HepG2 (cell line): ENCODE results near the gene IGF2BP3. TPM values are rescaled to one million over a fixed set of nuclear protein-coding genes. Genes with fewer than 3 reads are reported as not detected.

Source experiments
- ELF4 ChIP-seq: sonication (generic); formaldehyde crosslinking; IDR thresholded peaks from 2 replicates; pipeline ENCODE4 v1.5.0; 2020; ENCODE audit warnings: missing genetic modification reagents, mild to moderate bottlenecking, moderate library complexity, borderline replicate concordance
- KLF13 ChIP-seq: sonication (generic); formaldehyde crosslinking; IDR thresholded peaks from 2 replicates; pipeline ENCODE4 v1.4.0; 2020; ENCODE audit warnings: mild to moderate bottlenecking, missing genetic modification reagents
- PLSCR1 ChIP-seq: sonication (generic); formaldehyde crosslinking; IDR thresholded peaks from 2 replicates; pipeline ENCODE4 v1.5.0; 2020; ENCODE audit warnings: missing genetic modification reagents, mild to moderate bottlenecking, borderline replicate concordance
- TCF7 ChIP-seq: sonication (generic); IDR thresholded peaks from 2 replicates; pipeline ENCODE4 v1.6.1; 2016; ENCODE audit warnings: antibody characterized with exemption, low read depth
- ZGPAT ChIP-seq: IDR thresholded peaks from 2 replicates; pipeline ENCODE4 v1.6.1; 2016; ENCODE audit warnings: mild to moderate bottlenecking
- ZNF33B ChIP-seq: sonication (generic); formaldehyde crosslinking; IDR thresholded peaks from 2 replicates; pipeline ENCODE4 v1.5.1; 2020; ENCODE audit warnings: mild to moderate bottlenecking, missing genetic modification reagents
- ZNF644 ChIP-seq: IDR thresholded peaks from 2 replicates; pipeline ENCODE4 v1.6.1; 2016; ENCODE audit warnings: low read depth
- polyA plus RNA-seq, 8 experiments: library from polyadenylated mRNA; depleted of rRNA in 3 of 8; stranded (reverse) in 7 of 8; unstranded in 1 of 8; fragments of >200 nt; fragmentation: Illumina TruSeq in 4 of 8; extraction: Trizol in 4 of 8; gene quantifications; 2 replicates each; pipeline versions ENCODE4 v1.2.1 to v1.2.3, GENCODE V29; 2011 to 2016; ENCODE audit warnings: low read depth in 4 of 8, missing spikeins in 1 of 8, mixed read lengths in 1 of 8; ENCODE audit not compliant: insufficient read depth in 1 of 8
- total RNA-seq, 5 experiments: library from RNA; depleted of rRNA; stranded (reverse); fragments of >200 nt; fragmentation: Illumina TruSeq; extraction: Trizol; gene quantifications; 2 replicates each; pipeline ENCODE4 v1.2.3, GENCODE V29; 2016; ENCODE audit warnings: low read depth in 1 of 5
- TF ChIP-seq, protein P1 (sequence below): sonication (generic); formaldehyde crosslinking; IDR thresholded peaks from one replicate; pipeline ENCODE4 v1.5.1; 2020; ENCODE audit warnings: mild to moderate bottlenecking, missing genetic modification reagents; ENCODE audit errors: not compliant biosample characterization
- TF ChIP-seq, protein P2 (sequence below): sonication (generic); formaldehyde crosslinking; IDR thresholded peaks from 2 replicates; pipeline ENCODE4 v1.9.0; 2021; ENCODE audit warnings: missing genetic modification reagents, borderline replicate concordance

Gene IGF2BP3
- total and polyA plus RNA-seq, 2 of the 13 experiments (the other 11 are each of a cell fraction or from before 2014, with no cell fraction given) = 37.7 to 39.5 TPM

DNA sequence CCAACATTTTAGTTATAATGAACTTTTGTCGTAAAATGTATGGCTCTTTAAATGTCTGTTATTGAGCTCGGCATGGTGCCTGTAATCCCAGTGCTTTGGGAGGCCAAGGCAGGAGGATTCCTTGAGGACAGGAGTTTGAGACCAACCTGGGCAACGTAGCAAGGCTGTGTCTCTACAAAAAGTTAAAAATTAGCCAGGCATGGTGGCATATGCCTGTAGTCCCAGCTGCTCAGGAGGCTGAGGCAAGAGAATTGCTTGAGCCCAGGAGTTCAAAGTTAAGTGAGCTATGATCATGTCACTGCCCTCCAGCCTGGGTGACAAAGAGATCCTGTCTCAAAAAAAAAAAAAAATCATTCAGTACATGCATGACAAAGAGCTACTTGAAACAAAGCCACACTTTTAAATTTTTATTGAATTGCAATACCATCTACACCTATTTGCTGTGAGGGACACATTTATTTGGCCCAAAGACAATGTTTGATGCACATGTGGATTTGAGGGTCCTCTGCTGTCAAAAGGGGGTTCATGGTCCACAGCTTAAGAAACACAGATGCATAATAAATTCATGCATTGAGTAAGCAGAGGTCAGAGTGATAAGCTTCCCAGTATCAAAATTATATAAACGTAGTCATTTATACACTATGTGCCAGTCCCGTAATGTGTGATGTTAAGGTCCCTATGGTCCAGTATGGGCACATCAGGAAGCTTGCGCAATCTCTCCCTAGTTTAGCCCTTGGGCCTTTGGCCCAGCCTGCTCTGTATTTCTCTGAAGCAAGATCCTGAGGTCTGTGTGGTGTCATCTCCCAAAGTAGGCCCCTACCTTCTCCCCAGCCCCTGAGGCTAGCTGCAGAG lies 175.5 kb downstream of the IGF2BP3 start (continued):
- TF ChIP-seq, protein P1, sequence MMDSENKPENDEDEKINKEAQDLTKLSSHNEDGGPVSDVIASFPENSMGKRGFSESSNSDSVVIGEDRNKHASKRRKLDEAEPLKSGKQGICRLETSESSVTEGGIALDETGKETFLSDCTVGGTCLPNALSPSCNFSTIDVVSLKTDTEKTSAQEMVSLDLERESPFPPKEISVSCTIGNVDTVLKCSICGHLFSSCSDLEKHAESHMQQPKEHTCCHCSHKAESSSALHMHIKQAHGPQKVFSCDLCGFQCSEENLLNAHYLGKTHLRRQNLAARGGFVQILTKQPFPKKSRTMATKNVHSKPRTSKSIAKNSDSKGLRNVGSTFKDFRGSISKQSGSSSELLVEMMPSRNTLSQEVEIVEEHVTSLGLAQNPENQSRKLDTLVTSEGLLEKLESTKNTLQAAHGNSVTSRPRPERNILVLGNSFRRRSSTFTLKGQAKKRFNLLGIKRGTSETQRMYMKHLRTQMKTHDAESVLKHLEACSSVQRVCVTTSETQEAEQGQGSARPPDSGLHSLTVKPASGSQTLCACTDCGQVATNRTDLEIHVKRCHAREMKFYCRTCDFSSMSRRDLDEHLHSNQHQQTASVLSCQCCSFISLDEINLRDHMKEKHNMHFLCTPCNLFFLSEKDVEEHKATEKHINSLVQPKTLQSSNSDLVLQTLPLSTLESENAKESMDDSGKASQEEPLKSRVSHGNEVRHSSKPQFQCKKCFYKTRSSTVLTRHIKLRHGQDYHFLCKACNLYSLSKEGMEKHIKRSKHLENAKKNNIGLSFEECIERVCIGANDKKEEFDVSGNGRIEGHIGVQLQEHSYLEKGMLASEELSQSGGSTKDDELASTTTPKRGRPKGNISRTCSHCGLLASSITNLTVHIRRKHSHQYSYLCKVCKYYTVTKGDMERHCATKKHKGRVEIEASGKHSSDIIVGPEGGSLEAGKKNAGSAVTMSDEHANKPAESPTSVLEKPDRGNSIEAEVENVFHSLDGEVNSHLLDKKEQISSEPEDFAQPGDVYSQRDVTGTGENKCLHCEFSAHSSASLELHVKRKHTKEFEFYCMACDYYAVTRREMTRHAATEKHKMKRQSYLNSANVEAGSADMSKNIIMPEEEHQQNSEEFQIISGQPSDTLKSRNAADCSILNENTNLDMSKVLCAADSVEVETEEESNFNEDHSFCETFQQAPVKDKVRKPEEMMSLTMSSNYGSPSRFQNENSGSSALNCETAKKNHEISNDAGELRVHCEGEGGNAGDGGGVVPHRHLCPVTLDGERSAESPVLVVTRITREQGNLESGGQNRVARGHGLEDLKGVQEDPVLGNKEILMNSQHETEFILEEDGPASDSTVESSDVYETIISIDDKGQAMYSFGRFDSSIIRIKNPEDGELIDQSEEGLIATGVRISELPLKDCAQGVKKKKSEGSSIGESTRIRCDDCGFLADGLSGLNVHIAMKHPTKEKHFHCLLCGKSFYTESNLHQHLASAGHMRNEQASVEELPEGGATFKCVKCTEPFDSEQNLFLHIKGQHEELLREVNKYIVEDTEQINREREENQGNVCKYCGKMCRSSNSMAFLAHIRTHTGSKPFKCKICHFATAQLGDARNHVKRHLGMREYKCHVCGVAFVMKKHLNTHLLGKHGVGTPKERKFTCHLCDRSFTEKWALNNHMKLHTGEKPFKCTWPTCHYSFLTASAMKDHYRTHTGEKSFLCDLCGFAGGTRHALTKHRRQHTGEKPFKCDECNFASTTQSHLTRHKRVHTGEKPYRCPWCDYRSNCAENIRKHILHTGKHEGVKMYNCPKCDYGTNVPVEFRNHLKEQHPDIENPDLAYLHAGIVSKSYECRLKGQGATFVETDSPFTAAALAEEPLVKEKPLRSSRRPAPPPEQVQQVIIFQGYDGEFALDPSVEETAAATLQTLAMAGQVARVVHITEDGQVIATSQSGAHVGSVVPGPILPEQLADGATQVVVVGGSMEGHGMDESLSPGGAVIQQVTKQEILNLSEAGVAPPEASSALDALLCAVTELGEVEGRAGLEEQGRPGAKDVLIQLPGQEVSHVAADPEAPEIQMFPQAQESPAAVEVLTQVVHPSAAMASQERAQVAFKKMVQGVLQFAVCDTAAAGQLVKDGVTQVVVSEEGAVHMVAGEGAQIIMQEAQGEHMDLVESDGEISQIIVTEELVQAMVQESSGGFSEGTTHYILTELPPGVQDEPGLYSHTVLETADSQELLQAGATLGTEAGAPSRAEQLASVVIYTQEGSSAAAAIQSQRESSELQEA (CRISPR knock-in tag) = no peak
- TF ChIP-seq ZNF33B (CRISPR knock-in tag) (no peak), KLF13 (no peak), ZGPAT (peak; percentile 41), PLSCR1 (CRISPR knock-in tag) (no peak), TCF7 (peak; percentile 45), ZNF644 (CRISPR knock-in tag) (peak; percentile 94), ELF4 (CRISPR knock-in tag) (0 out of 2 replicates have a peak, but pooled peaks have one; percentile 40)
- TF ChIP-seq, protein P2, sequence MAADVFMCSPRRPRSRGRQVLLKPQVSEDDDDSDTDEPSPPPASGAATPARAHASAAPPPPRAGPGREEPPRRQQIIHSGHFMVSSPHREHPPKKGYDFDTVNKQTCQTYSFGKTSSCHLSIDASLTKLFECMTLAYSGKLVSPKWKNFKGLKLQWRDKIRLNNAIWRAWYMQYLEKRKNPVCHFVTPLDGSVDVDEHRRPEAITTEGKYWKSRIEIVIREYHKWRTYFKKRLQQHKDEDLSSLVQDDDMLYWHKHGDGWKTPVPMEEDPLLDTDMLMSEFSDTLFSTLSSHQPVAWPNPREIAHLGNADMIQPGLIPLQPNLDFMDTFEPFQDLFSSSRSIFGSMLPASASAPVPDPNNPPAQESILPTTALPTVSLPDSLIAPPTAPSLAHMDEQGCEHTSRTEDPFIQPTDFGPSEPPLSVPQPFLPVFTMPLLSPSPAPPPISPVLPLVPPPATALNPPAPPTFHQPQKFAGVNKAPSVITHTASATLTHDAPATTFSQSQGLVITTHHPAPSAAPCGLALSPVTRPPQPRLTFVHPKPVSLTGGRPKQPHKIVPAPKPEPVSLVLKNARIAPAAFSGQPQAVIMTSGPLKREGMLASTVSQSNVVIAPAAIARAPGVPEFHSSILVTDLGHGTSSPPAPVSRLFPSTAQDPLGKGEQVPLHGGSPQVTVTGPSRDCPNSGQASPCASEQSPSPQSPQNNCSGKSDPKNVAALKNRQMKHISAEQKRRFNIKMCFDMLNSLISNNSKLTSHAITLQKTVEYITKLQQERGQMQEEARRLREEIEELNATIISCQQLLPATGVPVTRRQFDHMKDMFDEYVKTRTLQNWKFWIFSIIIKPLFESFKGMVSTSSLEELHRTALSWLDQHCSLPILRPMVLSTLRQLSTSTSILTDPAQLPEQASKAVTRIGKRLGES (CRISPR knock-in tag) = no peak
